ENCODE data around the gene EPN2.

DNA sequence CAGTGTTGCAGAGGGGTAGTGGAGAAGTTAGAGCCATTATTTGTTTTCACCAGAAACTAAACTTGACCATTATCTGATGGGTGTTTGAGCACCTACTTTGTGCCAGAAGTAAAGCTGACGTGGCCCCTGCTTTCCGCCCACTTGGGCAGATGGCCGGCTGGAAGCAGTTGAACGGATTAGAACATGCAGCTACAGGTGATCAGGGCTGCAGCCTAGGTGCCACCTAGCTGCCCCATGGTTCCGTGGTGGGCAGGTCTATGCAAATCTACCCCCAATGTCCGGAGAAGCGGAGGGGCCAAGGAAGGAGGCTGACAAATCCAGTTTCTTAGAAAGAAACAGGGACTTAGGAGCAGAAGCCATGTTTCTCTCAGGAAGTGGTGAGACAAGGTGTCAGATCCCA, 62.7 kb downstream of the EPN2 start:
- TF ChIP-seq, protein P1, sequence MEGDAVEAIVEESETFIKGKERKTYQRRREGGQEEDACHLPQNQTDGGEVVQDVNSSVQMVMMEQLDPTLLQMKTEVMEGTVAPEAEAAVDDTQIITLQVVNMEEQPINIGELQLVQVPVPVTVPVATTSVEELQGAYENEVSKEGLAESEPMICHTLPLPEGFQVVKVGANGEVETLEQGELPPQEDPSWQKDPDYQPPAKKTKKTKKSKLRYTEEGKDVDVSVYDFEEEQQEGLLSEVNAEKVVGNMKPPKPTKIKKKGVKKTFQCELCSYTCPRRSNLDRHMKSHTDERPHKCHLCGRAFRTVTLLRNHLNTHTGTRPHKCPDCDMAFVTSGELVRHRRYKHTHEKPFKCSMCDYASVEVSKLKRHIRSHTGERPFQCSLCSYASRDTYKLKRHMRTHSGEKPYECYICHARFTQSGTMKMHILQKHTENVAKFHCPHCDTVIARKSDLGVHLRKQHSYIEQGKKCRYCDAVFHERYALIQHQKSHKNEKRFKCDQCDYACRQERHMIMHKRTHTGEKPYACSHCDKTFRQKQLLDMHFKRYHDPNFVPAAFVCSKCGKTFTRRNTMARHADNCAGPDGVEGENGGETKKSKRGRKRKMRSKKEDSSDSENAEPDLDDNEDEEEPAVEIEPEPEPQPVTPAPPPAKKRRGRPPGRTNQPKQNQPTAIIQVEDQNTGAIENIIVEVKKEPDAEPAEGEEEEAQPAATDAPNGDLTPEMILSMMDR (IDR thresholded peaks at IDR 0.05), result no peak
- TF ChIP-seq POLR2A (IDR thresholded peaks at IDR 0.05; ENCODE audit: low read depth) (no peak), POLR2AphosphoS5 (IDR thresholded peaks at IDR 0.05) (no peak)

Data from esophagus muscularis mucosa (tissue), 3 donors.